Stimulated activated memory B cell treated with anti-CD40 and anti-IgM and Interleukin-4, amounts not matched to agents 10 μg/mL and 1 μg/mL and 100 μg/mL, for 72 hours (primary cell): Measurements from ENCODE around the gene TBC1D16.

ENCODE experiments used
- ATAC-seq: fragments of 150-1000 bp; cut with Tn5 transposase; 2 replicates; pipeline ENCODE4 v1.10.0; 2021
- H3K27ac Mint-ChIP-seq: one replicate; pipeline ENCODE4 v1.8.0; 2022; ENCODE audit warnings: mild to moderate bottlenecking, mixed read lengths
- H3K27me3 Mint-ChIP-seq: one replicate; pipeline ENCODE4 v1.8.0; 2022; ENCODE audit warnings: mixed read lengths
- H3K36me3 Mint-ChIP-seq: one replicate; pipeline ENCODE4 v1.8.0; 2022; ENCODE audit warnings: mixed read lengths
- H3K4me1 Mint-ChIP-seq: one replicate; pipeline ENCODE4 v1.8.0; 2022; ENCODE audit warnings: mixed read lengths
- H3K4me3 Mint-ChIP-seq: one replicate; pipeline ENCODE4 v1.8.0; 2022; ENCODE audit warnings: mild to moderate bottlenecking, moderate library complexity, mixed read lengths
- H3K9me3 Mint-ChIP-seq: one replicate; pipeline ENCODE4 v1.8.0; 2022; ENCODE audit warnings: mixed read lengths

The TBC1D16 gene

GRCh38 chr17:79915850-79916430, 119.7 kb downstream of the TBC1D16 start:
- no peak overlapping the region for H3K4me3 Mint-ChIP-seq
- no peaks in the 10 kb centered on the region for H3K4me1 Mint-ChIP-seq
- H3K27ac Mint-ChIP-seq, result no peak overlapping the region
- peaks cover 65% of the 10 kb centered on the region for H3K27me3 Mint-ChIP-seq
- no peak for ATAC-seq
- no peaks in the 10 kb centered on the region for H3K36me3 Mint-ChIP-seq
- H3K9me3 Mint-ChIP-seq, result no peaks in the 10 kb centered on the region

GRCh38 chr17:79914813-79915740, 120.6 kb downstream of the TBC1D16 start:
- peaks cover 71% of the 10 kb centered on the region for H3K27me3 Mint-ChIP-seq
- H3K4me3 Mint-ChIP-seq, result no peak overlapping the region
- no peaks in the 10 kb centered on the region for H3K36me3 Mint-ChIP-seq
- H3K4me1 Mint-ChIP-seq, result no peaks in the 10 kb centered on the region
- H3K27ac Mint-ChIP-seq, result no peak overlapping the region
- no peak for ATAC-seq
- no peaks in the 10 kb centered on the region for H3K9me3 Mint-ChIP-seq

- H3K4me1 Mint-ChIP-seq, result no peaks in the 10 kb centered on the region
- H3K36me3 Mint-ChIP-seq, result no peaks in the 10 kb centered on the region
- ATAC-seq, result no peak
- H3K4me3 Mint-ChIP-seq, result no peak overlapping the region
- no peak overlapping the region for H3K27ac Mint-ChIP-seq
- no peaks in the 10 kb centered on the region for H3K9me3 Mint-ChIP-seq
- peaks cover 73% of the 10 kb centered on the region for H3K27me3 Mint-ChIP-seq
These were observed 121.5 kb downstream of the TBC1D16 start for GRCh38 chr17:79913896-79914812.

GRCh38 chr17:79913451-79913850, 122.2 kb downstream of the TBC1D16 start:
- H3K27me3 Mint-ChIP-seq, result peaks cover 66% of the 10 kb centered on the region
- no peaks in the 10 kb centered on the region for H3K9me3 Mint-ChIP-seq
- ATAC-seq, result no peak
- no peaks in the 10 kb centered on the region for H3K4me1 Mint-ChIP-seq
- H3K4me3 Mint-ChIP-seq, result no peak overlapping the region
- H3K36me3 Mint-ChIP-seq, result no peaks in the 10 kb centered on the region
- no peak overlapping the region for H3K27ac Mint-ChIP-seq

GRCh38 chr17:79912552-79913330, 122.9 kb downstream of the TBC1D16 start:
- H3K27me3 Mint-ChIP-seq, result peaks cover 63% of the 10 kb centered on the region
- no peak overlapping the region for H3K27ac Mint-ChIP-seq
- no peaks in the 10 kb centered on the region for H3K9me3 Mint-ChIP-seq
- H3K4me1 Mint-ChIP-seq, result no peaks in the 10 kb centered on the region
- no peaks in the 10 kb centered on the region for H3K36me3 Mint-ChIP-seq
- no peak for ATAC-seq
- H3K4me3 Mint-ChIP-seq, result no peak overlapping the region

GRCh38 chr17:79911430-79912399, 124.0 kb downstream of the TBC1D16 start:
- H3K4me1 Mint-ChIP-seq, result no peaks in the 10 kb centered on the region
- no peaks in the 10 kb centered on the region for H3K9me3 Mint-ChIP-seq
- no peak overlapping the region for H3K27ac Mint-ChIP-seq
- no peaks in the 10 kb centered on the region for H3K36me3 Mint-ChIP-seq
- no peak overlapping the region for H3K4me3 Mint-ChIP-seq
- peaks cover 63% of the 10 kb centered on the region for H3K27me3 Mint-ChIP-seq
- no peak for ATAC-seq

GRCh38 chr17:79910985-79911361, 124.7 kb downstream of the TBC1D16 start:
- H3K27ac Mint-ChIP-seq, result no peak overlapping the region
- H3K9me3 Mint-ChIP-seq, result no peaks in the 10 kb centered on the region
- no peaks in the 10 kb centered on the region for H3K36me3 Mint-ChIP-seq
- H3K27me3 Mint-ChIP-seq, result peaks cover 65% of the 10 kb centered on the region
- no peak overlapping the region for H3K4me3 Mint-ChIP-seq
- ATAC-seq, result peak; percentile 34
- no peaks in the 10 kb centered on the region for H3K4me1 Mint-ChIP-seq

- no peak for ATAC-seq
- peaks cover 63% of the 10 kb centered on the region for H3K27me3 Mint-ChIP-seq
- H3K4me3 Mint-ChIP-seq, result no peak overlapping the region
These were observed 126.6 kb downstream of the TBC1D16 start for GRCh38 chr17:79909121-79909520.

GRCh38 chr17:79907850-79908249, 127.8 kb downstream of the TBC1D16 start:
- peaks cover 70% of the 10 kb centered on the region for H3K27me3 Mint-ChIP-seq

More at GRCh38 chr17:79909121-79909520, 126.6 kb downstream of the TBC1D16 start:
- Mint-ChIP-seq H3K4me1 (no peaks in the 10 kb centered on the region), H3K36me3 (no peaks in the 10 kb centered on the region), H3K27ac (no peak overlapping the region), H3K9me3 (no peaks in the 10 kb centered on the region)

GRCh38 chr17:79907217-79907715, 128.4 kb downstream of the TBC1D16 start:
- Mint-ChIP-seq H3K36me3 (no peaks in the 10 kb centered on the region), H3K4me1 (peaks cover 4% of the 10 kb centered on the region), H3K27ac (no peak overlapping the region), H3K27me3 (peaks cover 73% of the 10 kb centered on the region), H3K4me3 (no peak overlapping the region), H3K9me3 (no peaks in the 10 kb centered on the region)
- no peak for ATAC-seq

More at GRCh38 chr17:79907850-79908249, 127.8 kb downstream of the TBC1D16 start:
- no peak overlapping the region for H3K4me3 Mint-ChIP-seq
- peaks cover 4% of the 10 kb centered on the region for H3K4me1 Mint-ChIP-seq
- H3K27ac Mint-ChIP-seq, result no peak overlapping the region
- ATAC-seq, result no peak
- no peaks in the 10 kb centered on the region for H3K9me3 Mint-ChIP-seq
- H3K36me3 Mint-ChIP-seq, result no peaks in the 10 kb centered on the region

GRCh38 chr17:79905832-79906231, 129.8 kb downstream of the TBC1D16 start:
- H3K9me3 Mint-ChIP-seq, result no peaks in the 10 kb centered on the region
- H3K27ac Mint-ChIP-seq, result no peak overlapping the region
- no peaks in the 10 kb centered on the region for H3K36me3 Mint-ChIP-seq
- no peak for ATAC-seq
- no peak overlapping the region for H3K4me3 Mint-ChIP-seq
- peaks cover 4% of the 10 kb centered on the region for H3K4me1 Mint-ChIP-seq
- H3K27me3 Mint-ChIP-seq, result peaks cover 73% of the 10 kb centered on the region

- H3K9me3 Mint-ChIP-seq, result no peaks in the 10 kb centered on the region
- H3K27me3 Mint-ChIP-seq, result peaks cover 68% of the 10 kb centered on the region
- H3K36me3 Mint-ChIP-seq, result no peaks in the 10 kb centered on the region
- peaks cover 4% of the 10 kb centered on the region for H3K4me1 Mint-ChIP-seq
- ATAC-seq, result no peak
- H3K4me3 Mint-ChIP-seq, result no peak overlapping the region
- H3K27ac Mint-ChIP-seq, result no peak overlapping the region
These were observed 130.8 kb downstream of the TBC1D16 start for GRCh38 chr17:79904865-79905264.

GRCh38 chr17:79902146-79902791, 133.4 kb downstream of the TBC1D16 start:
- Mint-ChIP-seq H3K27ac (no peak overlapping the region), H3K4me1 (peaks cover 4% of the 10 kb centered on the region), H3K27me3 (peaks cover 54% of the 10 kb centered on the region), H3K36me3 (no peaks in the 10 kb centered on the region), H3K4me3 (no peak overlapping the region), H3K9me3 (peaks cover 7% of the 10 kb centered on the region)
- ATAC-seq, result no peak
